OCI-LY7 (cell line): ENCODE results near the gene RAD9A. TPM values are rescaled to one million over a fixed set of nuclear protein-coding genes. Genes with fewer than 3 reads are reported as not detected.
A peak's percentile ranks its signal among the peaks of the same experiment; 100 is the strongest.

Experiments used
- BruUV-seq: library from RNA; stranded (reverse); fragments of 400-500 nt; replicated peaks from 2 replicates; lab custom pipeline; 2021; lab: Mats Ljungman, UMichigan
- CTCF ChIA-PET: fragments of 300-600 bp; sonication (Branson Sonifier 250); formaldehyde crosslinking; loops from one replicate; lab custom pipeline; 2022; ENCODE audit warnings: antibody characterized with exemption; ENCODE audit not compliant: unreplicated experiment; lab: Charles Lee
- POLR2A ChIA-PET: fragments of 300-600 bp; sonication (Branson Sonifier 250); formaldehyde crosslinking; loops from one replicate; lab custom pipeline; 2022; ENCODE audit warnings: antibody characterized with exemption; lab: Charles Lee
- DNase-seq: peaks from one replicate; pipeline ENCODE4 v3.0.0-alpha.2; 2015; ENCODE audit warnings: low spot score
- H2AFZ ChIP-seq: fragments of 200-600 bp; sonication (generic), shearing (Covaris generic); 2 replicates; pipeline ENCODE4 v1.6.1; 2014; ENCODE audit warnings: mild to moderate bottlenecking, antibody characterized with exemption, low read length, moderate library complexity
- H3K27ac ChIP-seq: fragments of 200-600 bp; sonication (generic); 2 replicates; pipeline ENCODE4 v1.5.1; 2014; ENCODE audit warnings: mixed run types, low read depth, mild to moderate bottlenecking, moderate library complexity, low read length, inconsistent platforms; ENCODE audit not compliant: poor library complexity, severe bottlenecking
- H3K36me3 ChIP-seq: fragments of 200-600 bp; sonication (generic); 2 replicates; pipeline ENCODE4 v1.6.1; 2014; ENCODE audit warnings: mild to moderate bottlenecking, antibody characterized with exemption, low read length, moderate library complexity, mixed read lengths; ENCODE audit not compliant: insufficient read depth
- H3K4me1 ChIP-seq: fragments of 200-600 bp; sonication (generic); 2 replicates; pipeline ENCODE4 v1.5.1; 2014; ENCODE audit warnings: mild to moderate bottlenecking, low read length; ENCODE audit not compliant: insufficient read depth, poor library complexity, severe bottlenecking
- H3K4me2 ChIP-seq: fragments of 200-600 bp; sonication (generic); 2 replicates; pipeline ENCODE4 v1.6.1; 2014; ENCODE audit warnings: mild to moderate bottlenecking, low read length
- H3K4me3 ChIP-seq: fragments of 200-600 bp; sonication (generic); 2 replicates; pipeline ENCODE4 v1.5.1; 2014; ENCODE audit warnings: mild to moderate bottlenecking, low read depth, low read length; ENCODE audit not compliant: poor library complexity, severe bottlenecking
- H3K79me2 ChIP-seq: fragments of 200-600 bp; sonication (generic); 2 replicates; pipeline ENCODE4 v1.6.1; 2016; ENCODE audit warnings: low read depth, mild to moderate bottlenecking, low read length, moderate library complexity, mixed read lengths; ENCODE audit not compliant: insufficient read depth
- H3K9me2 ChIP-seq: fragments of 200-600 bp; sonication (generic); 2 replicates; pipeline ENCODE4 v1.6.1; 2016; ENCODE audit warnings: mild to moderate bottlenecking, low read length, mixed read lengths; ENCODE audit not compliant: insufficient read depth
- H3K9me3 ChIP-seq: fragments of 200-600 bp; sonication (generic); 2 replicates; pipeline ENCODE4 v1.6.1; 2014; ENCODE audit warnings: mild to moderate bottlenecking, mixed run types, low read length, mixed read lengths
- H4K20me1 ChIP-seq: fragments of 200-600 bp; sonication (generic); 2 replicates; pipeline ENCODE4 v1.6.1; 2014; ENCODE audit warnings: mild to moderate bottlenecking, antibody characterized with exemption, low read length, moderate library complexity, mixed read lengths; ENCODE audit not compliant: insufficient read depth
- CTCF ChIP-seq: fragments of 200-600 bp; sonication (generic); conservative IDR thresholded peaks from 2 replicates; pipeline ENCODE4 v1.5.1; 2014; ENCODE audit warnings: mild to moderate bottlenecking, antibody characterized with exemption, low read length, moderate library complexity, mixed read lengths
- EZH2phosphoT487 ChIP-seq: fragments of 200-600 bp; sonication (generic); IDR thresholded peaks from 2 replicates; pipeline ENCODE4 v1.6.1; 2018; ENCODE audit warnings: low read depth, borderline replicate concordance, mild to moderate bottlenecking, mixed run types, antibody characterized with exemption, low read length, moderate library complexity, mixed read lengths
- intact Hi-C: fragments of 100-400 bp; cut with micrococcal nuclease; formaldehyde crosslinking; loops from one replicate; pipeline ENCODE4 v1.10.0; 2022; ENCODE audit not compliant: unreplicated experiment
- small RNA-seq: library from RNA; depleted of rRNA; stranded (forward); fragments of <200 nt; gene quantifications from one replicate; pipeline ENCODE3, GENCODE V24; 2014
- total RNA-seq, 2 experiments: library from RNA; depleted of rRNA in 1 of 2; stranded (reverse); fragments of >200 nt in 1 of 2; shearing (Covaris generic) in 1 of 2; gene quantifications; 2 replicates each; pipeline ENCODE4 v1.2.3, GENCODE V29; 2014 to 2022

The RAD9A gene
- total RNA-seq, 2 experiments from 2014 or later = 51.0 to 62.2 TPM

- ChIA-PET POLR2A (interaction anchor here (0.6 to 1.4 kb wide), 6 partner anchors 16 to 43 kb away, joined by 3 to 6 read pairs (median 3); no protein-coding TSS in a partner anchor), CTCF (interaction anchor here (0.6 kb wide), 1 partner anchor 39 kb away, joined by 3 read pairs; the partner anchor contains the start of gene TBC1D10C)
- peaks cover 9% of the 10 kb centered on the region; the same call in 1 of the 2 replicates for H3K36me3 ChIP-seq
- peaks cover 93% of the 10 kb centered on the region for H3K4me1 ChIP-seq
- peak overlapping the region; percentile 69 for H3K4me3 ChIP-seq
- peak overlapping the region; percentile 82 for H3K4me2 ChIP-seq
- peak; percentile 29 for DNase-seq
- intact Hi-C loops = loop anchor here (1.0 to 2.0 kb wide), 2 partner anchors 26 to 42 kb away; no protein-coding TSS in a partner anchor
- H2AFZ ChIP-seq = no peak overlapping the region
- H3K9me3 ChIP-seq = no peaks in the 10 kb centered on the region
- TF ChIP-seq CTCF (no peak), EZH2phosphoT487 (no peak)
- H3K79me2 ChIP-seq = peaks cover 4% of the 10 kb centered on the region; the same call in 1 of the 2 replicates
- H3K27ac ChIP-seq = peak overlapping the region; percentile 94
- BruUV-seq = no TSS peak
- H3K9me2 ChIP-seq = no peaks in the 10 kb centered on the region
- H4K20me1 ChIP-seq = no peaks in the 10 kb centered on the region
Measured at GRCh38 chr11:67442504-67443404, 51.0 kb downstream of the RAD9A start.

DNA sequence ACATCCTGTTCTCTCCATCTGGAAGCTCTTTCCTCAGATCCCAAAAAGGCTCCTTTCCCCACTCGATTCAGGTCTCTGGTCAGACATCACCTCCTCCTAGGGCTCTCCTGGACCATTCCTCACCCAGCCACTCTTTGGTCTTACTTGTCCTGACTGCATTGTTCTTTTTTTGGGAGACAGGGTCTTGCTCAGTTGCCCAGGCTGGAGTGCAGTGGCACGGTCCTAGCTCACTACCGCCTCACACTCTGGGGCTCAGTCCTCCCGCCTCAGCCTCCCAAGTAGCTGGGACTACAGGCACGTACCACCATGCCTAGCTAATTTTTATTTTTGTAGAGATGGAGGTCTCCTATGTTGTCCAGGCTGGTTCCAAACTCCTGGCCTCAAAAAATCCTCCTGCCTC lies 53.7 kb downstream of the RAD9A start:
- CTCF ChIA-PET = no interaction called here

More for the DNA sequence above, 53.7 kb downstream of the RAD9A start:
- Histone ChIP-seq H3K79me2 (no peaks in the 10 kb centered on the region), H3K9me3 (no peaks in the 10 kb centered on the region), H2AFZ (no peak overlapping the region), H3K4me1 (peaks cover 87% of the 10 kb centered on the region), H3K27ac (peak overlapping the region; percentile 94), H3K4me3 (peak overlapping the region; percentile 69), H3K9me2 (no peaks in the 10 kb centered on the region), H4K20me1 (no peaks in the 10 kb centered on the region), H3K36me3 (peaks cover 3% of the 10 kb centered on the region; the same call in 1 of the 2 replicates), H3K4me2 (peak overlapping the region; percentile 82)
- TF ChIP-seq EZH2phosphoT487 (no peak), CTCF (no peak)
- POLR2A ChIA-PET = interaction anchor here (1.1 kb wide), 2 partner anchors 8 to 13 kb away, joined by 3 to 7 read pairs; partner anchors contain the start of gene PTPRCAP
- no TSS peak for BruUV-seq
- no peak for DNase-seq
- intact Hi-C loops = no loop called here

Small RNAs within 50 kb of the gene (small RNA-seq; reads per million reads assigned to genes)
- gene RN7SKP239 = 0.78 reads per million, percentile 34 among the genes with 10 or more reads in this experiment
- gene RNU6-1238P = not detected

Other genes starting within 250 kb of the RAD9A start
- 379 and 397 TPM in 2 replicates for gene GRK2, start 125.5 kb upstream of the RAD9A start, total RNA-seq (2014; rRNA removed; shearing (Covaris generic))
- 280 and 373 TPM in 2 replicates for gene GRK2, start 125.5 kb upstream of the RAD9A start, total RNA-seq (2022)
- 101 and 136 TPM in 2 replicates for gene ANKRD13D, start 102.7 kb upstream of the RAD9A start, total RNA-seq (2014; rRNA removed; shearing (Covaris generic))
- 119 and 136 TPM in 2 replicates for gene ANKRD13D, start 102.7 kb upstream of the RAD9A start, total RNA-seq (2022)
- gene SSH3, start 88.5 kb upstream of the RAD9A start, total RNA-seq (2014; rRNA removed; shearing (Covaris generic)) = 8.4 and 9.2 TPM in 2 replicates
- 18.5 and 22.0 TPM in 2 replicates for gene SSH3, start 88.5 kb upstream of the RAD9A start, total RNA-seq (2022)
- gene POLD4, start 38.4 kb upstream of the RAD9A start, total RNA-seq (2014; rRNA removed; shearing (Covaris generic)) = 146 and 153 TPM in 2 replicates
- 160 and 171 TPM in 2 replicates for gene POLD4, start 38.4 kb upstream of the RAD9A start, total RNA-seq (2022)
- 0.35 and 0.67 TPM in 2 replicates for gene CLCF1, start 18.4 kb upstream of the RAD9A start, total RNA-seq (2014; rRNA removed; shearing (Covaris generic))
- gene CLCF1, start 18.4 kb upstream of the RAD9A start, total RNA-seq (2022) = 0.34 TPM in 1 of 2 replicates, not detected in the other
- gene PPP1CA, start 9.9 kb downstream of the RAD9A start, total RNA-seq (2014; rRNA removed; shearing (Covaris generic)) = 248 and 311 TPM in 2 replicates
- gene PPP1CA, start 9.9 kb downstream of the RAD9A start, total RNA-seq (2022) = 210 and 219 TPM in 2 replicates
- 105 and 124 TPM in 2 replicates for gene TBC1D10C, start 12.1 kb downstream of the RAD9A start, total RNA-seq (2014; rRNA removed; shearing (Covaris generic))
- 108 and 117 TPM in 2 replicates for gene TBC1D10C, start 12.1 kb downstream of the RAD9A start, total RNA-seq (2022)
- gene CARNS1, start 23.7 kb downstream of the RAD9A start, total RNA-seq (2014; rRNA removed; shearing (Covaris generic)) = 0.06 and 0.15 TPM in 2 replicates
- gene CARNS1, start 23.7 kb downstream of the RAD9A start, total RNA-seq (2022) = 0.21 and 0.41 TPM in 2 replicates
- gene RPS6KB2, start 36.5 kb downstream of the RAD9A start, total RNA-seq (2014; rRNA removed; shearing (Covaris generic)) = 51.1 and 69.4 TPM in 2 replicates
- gene RPS6KB2, start 36.5 kb downstream of the RAD9A start, total RNA-seq (2022) = 48.3 and 54.9 TPM in 2 replicates
- 175 and 212 TPM in 2 replicates for gene PTPRCAP, start 45.7 kb downstream of the RAD9A start, total RNA-seq (2014; rRNA removed; shearing (Covaris generic))
- gene PTPRCAP, start 45.7 kb downstream of the RAD9A start, total RNA-seq (2022) = 101 and 129 TPM in 2 replicates
- 48.0 and 55.3 TPM in 2 replicates for gene CORO1B, start 51.5 kb downstream of the RAD9A start, total RNA-seq (2014; rRNA removed; shearing (Covaris generic))
- 85.3 and 87.4 TPM in 2 replicates for gene CORO1B, start 51.5 kb downstream of the RAD9A start, total RNA-seq (2022)
- gene GPR152, start 60.7 kb downstream of the RAD9A start, total RNA-seq (2014; rRNA removed; shearing (Covaris generic)) = not detected in 2 replicates
- not detected in 2 replicates for gene GPR152, start 60.7 kb downstream of the RAD9A start, total RNA-seq (2022)
- gene CABP4, start 63.4 kb downstream of the RAD9A start, total RNA-seq (2014; rRNA removed; shearing (Covaris generic)) = 3.0 and 3.1 TPM in 2 replicates
- 11.5 and 11.8 TPM in 2 replicates for gene CABP4, start 63.4 kb downstream of the RAD9A start, total RNA-seq (2022)
- 26.8 and 38.8 TPM in 2 replicates for gene TMEM134, start 77.3 kb downstream of the RAD9A start, total RNA-seq (2014; rRNA removed; shearing (Covaris generic))
- 76.9 and 86.9 TPM in 2 replicates for gene TMEM134, start 77.3 kb downstream of the RAD9A start, total RNA-seq (2022)
- gene AIP, start 91.0 kb downstream of the RAD9A start, total RNA-seq (2014; rRNA removed; shearing (Covaris generic)) = 123 and 125 TPM in 2 replicates
- gene AIP, start 91.0 kb downstream of the RAD9A start, total RNA-seq (2022) = 112 and 116 TPM in 2 replicates
- gene PITPNM1, start 113.4 kb downstream of the RAD9A start, total RNA-seq (2014; rRNA removed; shearing (Covaris generic)) = 37.2 and 43.5 TPM in 2 replicates
- 45.6 and 51.3 TPM in 2 replicates for gene PITPNM1, start 113.4 kb downstream of the RAD9A start, total RNA-seq (2022)
- 57.0 and 71.5 TPM in 2 replicates for gene CDK2AP2, start 116.2 kb downstream of the RAD9A start, total RNA-seq (2014; rRNA removed; shearing (Covaris generic))
- 83.9 and 90.2 TPM in 2 replicates for gene CDK2AP2, start 116.2 kb downstream of the RAD9A start, total RNA-seq (2022)
- not detected in 2 replicates for gene CABP2, start 131.5 kb downstream of the RAD9A start, total RNA-seq (2014; rRNA removed; shearing (Covaris generic))
- not detected in 2 replicates for gene CABP2, start 131.5 kb downstream of the RAD9A start, total RNA-seq (2022)
- 1,251 and 1,604 TPM in 2 replicates for gene GSTP1, start 191.8 kb downstream of the RAD9A start, total RNA-seq (2014; rRNA removed; shearing (Covaris generic))
- gene GSTP1, start 191.8 kb downstream of the RAD9A start, total RNA-seq (2022) = 1,017 and 1,139 TPM in 2 replicates
- 257 and 283 TPM in 2 replicates for gene NDUFV1, start 214.9 kb downstream of the RAD9A start, total RNA-seq (2014; rRNA removed; shearing (Covaris generic))
- gene NDUFV1, start 214.9 kb downstream of the RAD9A start, total RNA-seq (2022) = 294 and 335 TPM in 2 replicates
- gene NUDT8, start 238.0 kb downstream of the RAD9A start, total RNA-seq (2014; rRNA removed; shearing (Covaris generic)) = 14.4 and 20.4 TPM in 2 replicates
- gene NUDT8, start 238.0 kb downstream of the RAD9A start, total RNA-seq (2022) = 31.7 and 35.4 TPM in 2 replicates
- gene TBX10, start 247.8 kb downstream of the RAD9A start, total RNA-seq (2014; rRNA removed; shearing (Covaris generic)) = 2.4 and 4.3 TPM in 2 replicates
- 5.3 and 5.7 TPM in 2 replicates for gene TBX10, start 247.8 kb downstream of the RAD9A start, total RNA-seq (2022)